GM21825 (cell line): ENCODE data around the gene SUN5.

Experiments
- ATAC-seq: cut with Tn5 transposase; IDR thresholded peaks from one replicate; pipeline ENCODE4 v1.9.1; 2021; ENCODE audit warnings: mild to moderate bottlenecking, moderate library complexity; ENCODE audit not compliant: unreplicated experiment

Gene SUN5

GRCh38 chr20:33014336-33015113 lies 10.3 kb upstream of the SUN5 start:
- ATAC-seq, result no peak

- no peak for ATAC-seq
Observed at GRCh38 chr20:33013701-33014326, 9.6 kb upstream of the SUN5 start.

- ATAC-seq, result no peak
Observed at GRCh38 chr20:33012327-33013189, 8.3 kb upstream of the SUN5 start.

GRCh38 chr20:33010674-33011449 lies 6.6 kb upstream of the SUN5 start:
- ATAC-seq, result no peak

GRCh38 chr20:33010133-33010504 lies 5.9 kb upstream of the SUN5 start:
- no peak for ATAC-seq

DNA sequence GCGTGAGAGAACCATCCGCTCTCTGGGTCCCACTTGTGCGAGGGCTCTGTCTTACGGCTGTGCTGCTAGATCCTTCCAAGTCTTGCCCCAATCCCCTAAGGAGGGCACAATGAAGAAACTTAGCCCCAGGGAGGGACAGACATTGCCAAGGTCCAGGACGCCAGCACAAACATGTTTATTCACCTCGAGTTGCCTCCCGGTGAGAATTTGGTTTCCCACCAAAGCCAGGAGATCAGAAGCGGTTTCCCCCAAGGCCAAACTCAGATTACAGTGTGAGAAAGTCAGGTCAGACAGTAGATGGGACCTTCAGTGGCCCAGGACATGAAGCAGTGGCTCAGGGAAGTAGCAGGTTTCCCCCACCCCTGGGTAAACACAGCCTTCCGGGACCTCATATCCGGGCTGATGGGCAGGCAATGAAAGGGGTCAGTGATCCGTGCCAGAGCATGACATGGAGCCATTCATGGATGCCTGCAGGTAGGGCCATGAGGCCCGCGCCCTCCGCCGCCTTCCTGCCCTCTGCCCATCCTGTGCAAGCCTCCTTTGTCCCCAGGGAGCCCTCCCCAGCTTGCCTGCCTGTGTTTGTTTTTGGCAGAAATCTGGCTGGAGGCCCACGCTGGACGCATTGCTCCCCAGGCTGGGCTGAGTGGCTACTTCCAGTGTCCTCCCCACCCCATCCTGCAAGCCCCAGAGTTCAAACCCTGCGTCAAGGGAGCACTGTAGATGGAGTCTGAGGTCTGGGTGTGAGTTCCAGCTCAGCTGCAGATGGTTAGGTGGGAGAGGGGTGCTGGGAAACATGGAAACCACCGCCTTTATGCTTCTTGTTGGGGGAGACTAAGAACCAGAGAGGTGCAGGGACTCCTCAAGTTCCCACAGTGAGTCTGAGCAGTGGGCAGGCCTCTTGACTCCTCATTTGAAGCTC lies 5.2 kb upstream of the SUN5 start:
- no peak for ATAC-seq

DNA sequence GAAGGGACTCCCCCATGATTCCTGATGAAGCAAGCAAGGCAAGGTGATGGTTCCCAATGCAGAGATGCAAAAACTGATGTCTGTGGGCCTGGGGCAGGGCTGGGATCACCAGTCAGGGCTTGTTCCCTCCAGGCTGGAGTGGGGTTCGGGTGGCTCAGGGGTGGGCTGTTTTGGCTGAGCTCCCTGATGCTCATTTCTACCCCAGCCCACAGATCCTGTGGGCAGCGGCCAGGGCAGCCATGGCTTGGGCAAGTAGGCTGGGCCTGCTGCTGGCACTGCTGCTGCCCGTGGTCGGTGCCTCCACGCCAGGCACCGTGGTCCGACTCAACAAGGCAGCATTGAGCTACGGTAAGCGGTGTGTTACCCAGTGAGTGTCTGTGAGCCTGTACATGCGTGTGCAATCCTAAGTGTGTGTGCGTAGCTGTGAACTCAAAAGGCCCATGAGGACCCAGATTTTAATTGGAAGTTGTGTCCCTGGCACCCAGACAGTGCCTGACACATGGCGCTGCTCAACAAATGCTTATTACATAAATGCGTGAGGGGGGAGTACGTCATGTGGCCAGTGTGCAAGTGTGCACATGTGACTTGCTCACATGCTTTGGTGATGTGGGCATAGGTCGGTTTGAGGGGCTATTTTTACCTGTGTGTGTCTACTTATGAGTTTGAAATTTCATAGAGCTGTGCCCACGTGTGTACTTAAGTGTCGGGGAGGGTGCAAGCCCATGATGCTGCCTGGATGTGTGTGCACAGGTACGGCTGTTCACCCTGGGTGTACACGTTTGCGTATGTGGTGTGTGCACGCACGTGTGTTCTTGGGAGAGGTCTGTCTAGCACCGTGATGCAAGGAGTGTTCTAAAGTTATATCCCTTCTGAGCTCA lies 4.3 kb upstream of the SUN5 start:
- no peak for ATAC-seq

GRCh38 chr20:33007376-33008335 lies 3.4 kb upstream of the SUN5 start, which contains the start of gene BPIFB2:
Gene BPIFB2 (plus strand): TSS chr20:33007704. CDS start chr20:33008575, 871 bp downstream.
- ATAC-seq, result no peak

GRCh38 chr20:33006776-33007375 lies 2.6 kb upstream of the SUN5 start:
- no peak for ATAC-seq

GRCh38 chr20:33005908-33006775 lies 1.9 kb upstream of the SUN5 start:
- ATAC-seq, result no peak

- no peak for ATAC-seq
Observed at GRCh38 chr20:33005132-33005566, 916 bp upstream of the SUN5 start.

- ATAC-seq, result no peak
Observed at GRCh38 chr20:33002087-33002808, 2.0 kb downstream of the SUN5 start.

GRCh38 chr20:33000802-33001466 lies 3.3 kb downstream of the SUN5 start:
- no peak for ATAC-seq

- no peak for ATAC-seq
Observed at GRCh38 chr20:32999603-33000250, 4.5 kb downstream of the SUN5 start.

- ATAC-seq, result no peak
Observed at GRCh38 chr20:32997431-32997830, 6.8 kb downstream of the SUN5 start.
